HepG2 (cell line): ENCODE results near the gene INF2. TPM values are rescaled to one million over a fixed set of nuclear protein-coding genes. Genes with fewer than 3 reads are reported as not detected.
A peak's percentile ranks its signal among the peaks of the same experiment; 100 is the strongest.

Source experiments
- FOXK2 ChIP-seq: fragments of 450-650 bp; IDR thresholded peaks from 2 replicates; pipeline ENCODE4 v1.6.1; 2016
- HNRNPK ChIP-seq: fragments of 200-400 bp; formaldehyde crosslinking; IDR thresholded peaks from 2 replicates; pipeline ENCODE4 v1.6.1; 2018; ENCODE audit warnings: low read length, low read depth, moderate library complexity, mild to moderate bottlenecking; ENCODE audit not compliant: poor library complexity, severe bottlenecking
- HOXA9 ChIP-seq: sonication (generic); formaldehyde crosslinking; IDR thresholded peaks from 2 replicates; pipeline ENCODE4 v1.8.1; 2022; ENCODE audit warnings: missing genetic modification reagents, mild to moderate bottlenecking, moderate library complexity, borderline replicate concordance
- KDM2A ChIP-seq: sonication (generic); formaldehyde crosslinking; IDR thresholded peaks from 2 replicates; pipeline ENCODE4 v1.4.0; 2020; ENCODE audit warnings: low read depth, missing genetic modification reagents, borderline replicate concordance
- KLF13 ChIP-seq: sonication (generic); formaldehyde crosslinking; IDR thresholded peaks from 2 replicates; pipeline ENCODE4 v1.4.0; 2020; ENCODE audit warnings: mild to moderate bottlenecking, missing genetic modification reagents
- LCORL ChIP-seq, 2 experiments: fragments of 450-650 bp in 1 of 2; sonication (generic) in 1 of 2; formaldehyde crosslinking in 1 of 2; IDR thresholded peaks; 2 replicates each; pipeline versions ENCODE4 v1.5.0 to v1.6.1; 2017 to 2020; ENCODE audit warnings: antibody characterized with exemption in 1 of 2, missing genetic modification reagents in 1 of 2
- PAWR ChIP-seq: sonication (generic); formaldehyde crosslinking; IDR thresholded peaks from 2 replicates; pipeline ENCODE4 v1.4.0; 2020; ENCODE audit warnings: missing genetic modification reagents, mild to moderate bottlenecking, borderline replicate concordance
- SMAD1 ChIP-seq: sonication (generic); formaldehyde crosslinking; IDR thresholded peaks from 2 replicates; pipeline ENCODE4 v1.4.0; 2020; ENCODE audit warnings: missing genetic modification reagents, low read depth, mild to moderate bottlenecking, borderline replicate concordance
- SOX5 ChIP-seq: IDR thresholded peaks from 2 replicates; pipeline ENCODE4 v1.6.1; 2016; ENCODE audit warnings: borderline replicate concordance
- SUZ12 ChIP-seq: fragments of 150-350 bp; IDR thresholded peaks from 2 replicates; pipeline ENCODE4 v1.6.1; 2014; ENCODE audit warnings: low read depth, low read length
- TBX3 ChIP-seq: fragments of 450-650 bp; IDR thresholded peaks from 2 replicates; pipeline ENCODE4 v1.6.1; 2017; ENCODE audit warnings: antibody characterized with exemption, mild to moderate bottlenecking, inconsistent platforms, borderline replicate concordance
- YY1 ChIP-seq: IDR thresholded peaks from 2 replicates; pipeline ENCODE4 v1.6.1; 2011; ENCODE audit warnings: low read length, low read depth, moderate library complexity, mild to moderate bottlenecking; ENCODE audit not compliant: insufficient read depth, insufficient replicate concordance
- ZBTB38 ChIP-seq: sonication (generic); formaldehyde crosslinking; IDR thresholded peaks from 2 replicates; pipeline ENCODE4 v1.5.1; 2020; ENCODE audit warnings: mild to moderate bottlenecking, missing genetic modification reagents
- ZNF232 ChIP-seq: sonication (generic); formaldehyde crosslinking; IDR thresholded peaks from 2 replicates; pipeline ENCODE4 v1.4.0; 2020; ENCODE audit warnings: missing genetic modification reagents, borderline replicate concordance
- ZNF3 ChIP-seq: IDR thresholded peaks from 2 replicates; pipeline ENCODE4 v1.7.0; 2017; ENCODE audit warnings: inconsistent platforms
- ZNF709 ChIP-seq: sonication (generic); formaldehyde crosslinking; IDR thresholded peaks from 2 replicates; pipeline ENCODE4 v1.5.0; 2020; ENCODE audit warnings: mild to moderate bottlenecking, missing genetic modification reagents
- ZNF724P ChIP-seq: sonication (generic); formaldehyde crosslinking; IDR thresholded peaks from 2 replicates; pipeline ENCODE4 v1.8.0; 2022; ENCODE audit warnings: missing genetic modification reagents, borderline replicate concordance
- ZNF761 ChIP-seq: sonication (generic); formaldehyde crosslinking; conservative IDR thresholded peaks from 2 replicates; pipeline ENCODE4 v1.4.0; 2020; ENCODE audit warnings: mild to moderate bottlenecking, missing genetic modification reagents
- polyA plus RNA-seq, 8 experiments: library from polyadenylated mRNA; depleted of rRNA in 3 of 8; stranded (reverse) in 7 of 8; unstranded in 1 of 8; fragments of >200 nt; fragmentation: Illumina TruSeq in 4 of 8; extraction: Trizol in 4 of 8; gene quantifications; 2 replicates each; pipeline versions ENCODE4 v1.2.1 to v1.2.3, GENCODE V29; 2011 to 2016; ENCODE audit warnings: low read depth in 4 of 8, missing spikeins in 1 of 8, mixed read lengths in 1 of 8; ENCODE audit not compliant: insufficient read depth in 1 of 8
- total RNA-seq, 5 experiments: library from RNA; depleted of rRNA; stranded (reverse); fragments of >200 nt; fragmentation: Illumina TruSeq; extraction: Trizol; gene quantifications; 2 replicates each; pipeline ENCODE4 v1.2.3, GENCODE V29; 2016; ENCODE audit warnings: low read depth in 1 of 5
- TF ChIP-seq, protein P1 (sequence below): sonication (generic); formaldehyde crosslinking; IDR thresholded peaks from 2 replicates; pipeline ENCODE4 v1.8.1; 2023; ENCODE audit warnings: mild to moderate bottlenecking, missing genetic modification reagents
- TF ChIP-seq, protein P2 (sequence below): sonication (generic); formaldehyde crosslinking; IDR thresholded peaks from 2 replicates; pipeline ENCODE4 v1.4.0; 2020; ENCODE audit warnings: missing genetic modification reagents
- TF ChIP-seq, protein P3 (sequence below): sonication (generic); formaldehyde crosslinking; IDR thresholded peaks from 2 replicates; pipeline ENCODE4 v1.5.0; 2020; ENCODE audit warnings: mild to moderate bottlenecking, missing genetic modification reagents, borderline replicate concordance
- TF ChIP-seq, protein P4 (sequence below): IDR thresholded peaks from 2 replicates; pipeline ENCODE4 v1.6.1; 2016; ENCODE audit warnings: missing compliant biosample characterization, missing genetic modification reagents, borderline replicate concordance
- TF ChIP-seq, protein P5 (sequence below): sonication (generic); formaldehyde crosslinking; IDR thresholded peaks from 2 replicates; pipeline ENCODE4 v1.5.1; 2020; ENCODE audit warnings: mild to moderate bottlenecking, moderate library complexity, missing genetic modification reagents

INF2 gene
- total and polyA plus RNA-seq, 2 of the 13 experiments (the other 11 are each of a cell fraction or from before 2014, with no cell fraction given) = 16.4 to 26.4 TPM

DNA sequence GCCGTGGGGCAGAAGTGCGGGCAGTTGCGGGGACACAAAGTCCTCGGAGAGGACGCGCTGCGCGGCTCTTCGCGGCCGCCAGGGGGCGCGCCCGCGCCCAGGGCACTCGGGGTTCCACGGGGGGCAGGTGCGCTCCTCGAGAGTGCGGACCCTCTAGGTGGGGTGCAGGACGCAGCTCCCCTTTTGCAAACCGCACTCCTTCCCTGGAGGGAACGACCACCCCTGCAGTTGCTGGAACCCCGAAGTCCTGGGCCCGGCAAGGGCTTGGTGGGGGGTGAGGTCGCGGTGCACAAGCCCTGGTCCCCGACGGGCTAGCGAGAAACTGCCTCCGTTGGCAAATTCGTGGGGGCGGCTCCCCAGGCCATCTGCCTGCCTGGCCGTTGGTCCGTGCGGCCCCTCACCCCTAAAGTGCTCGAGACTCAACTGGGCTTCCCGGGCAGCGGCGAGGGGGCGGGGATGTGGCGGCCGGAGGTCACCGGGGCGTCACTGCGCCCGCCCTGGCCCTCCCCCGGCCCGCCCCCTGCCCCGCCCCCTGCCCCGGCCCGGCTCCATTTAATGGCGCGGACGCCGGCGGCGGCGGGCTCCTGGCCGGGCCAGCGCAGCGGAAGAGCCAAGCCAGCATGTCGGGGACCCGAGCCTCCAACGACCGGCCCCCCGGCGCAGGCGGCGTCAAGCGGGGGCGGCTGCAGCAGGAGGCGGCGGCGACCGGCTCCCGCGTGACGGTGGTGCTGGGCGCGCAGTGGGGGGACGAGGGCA is 34.4 kb downstream of the INF2 start, which contains the start of gene ADSS1 (continued):
- TF ChIP-seq, protein P1, sequence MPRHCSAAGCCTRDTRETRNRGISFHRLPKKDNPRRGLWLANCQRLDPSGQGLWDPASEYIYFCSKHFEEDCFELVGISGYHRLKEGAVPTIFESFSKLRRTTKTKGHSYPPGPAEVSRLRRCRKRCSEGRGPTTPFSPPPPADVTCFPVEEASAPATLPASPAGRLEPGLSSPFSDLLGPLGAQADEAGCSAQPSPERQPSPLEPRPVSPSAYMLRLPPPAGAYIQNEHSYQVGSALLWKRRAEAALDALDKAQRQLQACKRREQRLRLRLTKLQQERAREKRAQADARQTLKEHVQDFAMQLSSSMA (CRISPR knock-in tag) = no peak
- TF ChIP-seq ZBTB38 (CRISPR knock-in tag) = peak; percentile 32; the same call in 1 of the 2 replicates
- TF ChIP-seq, protein P2, sequence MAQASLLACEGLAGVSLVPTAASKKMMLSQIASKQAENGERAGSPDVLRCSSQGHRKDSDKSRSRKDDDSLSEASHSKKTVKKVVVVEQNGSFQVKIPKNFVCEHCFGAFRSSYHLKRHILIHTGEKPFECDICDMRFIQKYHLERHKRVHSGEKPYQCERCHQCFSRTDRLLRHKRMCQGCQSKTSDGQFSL = 0 out of 2 replicates have a peak, but pooled peaks have one; percentile 16
- peak; percentile 61 for TF ChIP-seq HNRNPK
- peak; percentile 88; the same call in 1 of the 2 replicates for TF ChIP-seq ZNF761 (CRISPR knock-in tag)
- no peak for TF ChIP-seq HOXA9 (CRISPR knock-in tag)
- peak; percentile 90; the same call in 1 of the 2 replicates for TF ChIP-seq KLF13 (CRISPR knock-in tag)
- no peak; the same call in none of the 2 replicates for TF ChIP-seq ZNF709 (CRISPR knock-in tag)
- 0 out of 2 replicates have a peak, but pooled peaks have one; percentile 14 for TF ChIP-seq TBX3
- TF ChIP-seq ZNF232 (CRISPR knock-in tag) = peak; percentile 44; the same call in 1 of the 2 replicates
- peak; percentile 60; the same call in 1 of the 2 replicates for TF ChIP-seq SMAD1 (CRISPR knock-in tag)
- peak; percentile 83 for TF ChIP-seq YY1
- TF ChIP-seq, protein P3, sequence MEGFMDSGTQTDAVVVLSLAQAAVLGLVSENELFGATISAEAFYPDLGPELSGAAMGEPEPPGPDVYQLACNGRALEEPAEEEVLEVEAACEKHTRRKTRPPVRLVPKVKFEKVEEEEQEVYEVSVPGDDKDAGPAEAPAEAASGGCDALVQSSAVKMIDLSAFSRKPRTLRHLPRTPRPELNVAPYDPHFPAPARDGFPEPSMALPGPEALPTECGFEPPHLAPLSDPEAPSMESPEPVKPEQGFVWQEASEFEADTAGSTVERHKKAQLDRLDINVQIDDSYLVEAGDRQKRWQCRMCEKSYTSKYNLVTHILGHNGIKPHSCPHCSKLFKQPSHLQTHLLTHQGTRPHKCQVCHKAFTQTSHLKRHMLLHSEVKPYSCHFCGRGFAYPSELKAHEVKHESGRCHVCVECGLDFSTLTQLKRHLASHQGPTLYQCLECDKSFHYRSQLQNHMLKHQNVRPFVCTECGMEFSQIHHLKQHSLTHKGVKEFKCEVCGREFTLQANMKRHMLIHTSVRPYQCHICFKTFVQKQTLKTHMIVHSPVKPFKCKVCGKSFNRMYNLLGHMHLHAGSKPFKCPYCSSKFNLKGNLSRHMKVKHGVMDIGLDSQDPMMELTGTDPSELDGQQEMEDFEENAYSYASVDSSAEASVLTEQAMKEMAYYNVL (CRISPR knock-in tag) = peak; percentile 52; the same call in 1 of the 2 replicates
- TF ChIP-seq, protein P4, sequence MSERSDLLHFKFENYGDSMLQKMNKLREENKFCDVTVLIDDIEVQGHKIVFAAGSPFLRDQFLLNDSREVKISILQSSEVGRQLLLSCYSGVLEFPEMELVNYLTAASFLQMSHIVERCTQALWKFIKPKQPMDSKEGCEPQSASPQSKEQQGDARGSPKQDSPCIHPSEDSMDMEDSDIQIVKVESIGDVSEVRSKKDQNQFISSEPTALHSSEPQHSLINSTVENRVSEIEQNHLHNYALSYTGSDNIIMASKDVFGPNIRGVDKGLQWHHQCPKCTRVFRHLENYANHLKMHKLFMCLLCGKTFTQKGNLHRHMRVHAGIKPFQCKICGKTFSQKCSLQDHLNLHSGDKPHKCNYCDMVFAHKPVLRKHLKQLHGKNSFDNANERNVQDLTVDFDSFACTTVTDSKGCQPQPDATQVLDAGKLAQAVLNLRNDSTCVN (CRISPR knock-in tag) = no peak
- no peak; the same call in 1 of the 2 replicates for TF ChIP-seq ZNF724P
- TF ChIP-seq ZNF3 (CRISPR knock-in tag) = no peak
- peak; percentile 88 for TF ChIP-seq KDM2A
- TF ChIP-seq, protein P5, sequence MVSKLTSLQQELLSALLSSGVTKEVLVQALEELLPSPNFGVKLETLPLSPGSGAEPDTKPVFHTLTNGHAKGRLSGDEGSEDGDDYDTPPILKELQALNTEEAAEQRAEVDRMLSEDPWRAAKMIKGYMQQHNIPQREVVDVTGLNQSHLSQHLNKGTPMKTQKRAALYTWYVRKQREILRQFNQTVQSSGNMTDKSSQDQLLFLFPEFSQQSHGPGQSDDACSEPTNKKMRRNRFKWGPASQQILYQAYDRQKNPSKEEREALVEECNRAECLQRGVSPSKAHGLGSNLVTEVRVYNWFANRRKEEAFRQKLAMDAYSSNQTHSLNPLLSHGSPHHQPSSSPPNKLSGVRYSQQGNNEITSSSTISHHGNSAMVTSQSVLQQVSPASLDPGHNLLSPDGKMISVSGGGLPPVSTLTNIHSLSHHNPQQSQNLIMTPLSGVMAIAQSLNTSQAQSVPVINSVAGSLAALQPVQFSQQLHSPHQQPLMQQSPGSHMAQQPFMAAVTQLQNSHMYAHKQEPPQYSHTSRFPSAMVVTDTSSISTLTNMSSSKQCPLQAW (CRISPR knock-in tag) = peak; percentile 80
- TF ChIP-seq FOXK2 = no peak
- no peak for TF ChIP-seq SOX5
- TF ChIP-seq PAWR (CRISPR knock-in tag) = no peak
- TF ChIP-seq SUZ12 = no peak
- no peak for TF ChIP-seq LCORL (IDR thresholded peaks at IDR 0.05)
- TF ChIP-seq LCORL (CRISPR knock-in tag; IDR thresholded peaks at IDR 0.05) = peak; percentile 67; the same call in 1 of the 2 replicates
